GM13976 (cell line): ENCODE results near the gene LIN52.

ENCODE experiments used
- DNase-seq: peaks from one replicate; pipeline ENCODE4 v3.0.0; 2012; ENCODE audit warnings: low spot score
- in situ Hi-C: fragments of 300-500 bp; cut with MboI; formaldehyde crosslinking; loops from one replicate; pipeline ENCODE4 v1.12.0; 2022; ENCODE audit warnings: low sequenced_read_pairs, mixed read lengths, inconsistent platforms; ENCODE audit not compliant: unreplicated experiment
- TF ChIP-seq, protein P1 (sequence below): IDR thresholded peaks from 2 replicates; pipeline ENCODE4 v1.5.1; 2012; ENCODE audit warnings: borderline replicate concordance, mild to moderate bottlenecking; ENCODE audit not compliant: insufficient read depth; ENCODE audit errors: extremely low read depth, missing control alignments, control extremely low read depth

The LIN52 gene

DNA sequence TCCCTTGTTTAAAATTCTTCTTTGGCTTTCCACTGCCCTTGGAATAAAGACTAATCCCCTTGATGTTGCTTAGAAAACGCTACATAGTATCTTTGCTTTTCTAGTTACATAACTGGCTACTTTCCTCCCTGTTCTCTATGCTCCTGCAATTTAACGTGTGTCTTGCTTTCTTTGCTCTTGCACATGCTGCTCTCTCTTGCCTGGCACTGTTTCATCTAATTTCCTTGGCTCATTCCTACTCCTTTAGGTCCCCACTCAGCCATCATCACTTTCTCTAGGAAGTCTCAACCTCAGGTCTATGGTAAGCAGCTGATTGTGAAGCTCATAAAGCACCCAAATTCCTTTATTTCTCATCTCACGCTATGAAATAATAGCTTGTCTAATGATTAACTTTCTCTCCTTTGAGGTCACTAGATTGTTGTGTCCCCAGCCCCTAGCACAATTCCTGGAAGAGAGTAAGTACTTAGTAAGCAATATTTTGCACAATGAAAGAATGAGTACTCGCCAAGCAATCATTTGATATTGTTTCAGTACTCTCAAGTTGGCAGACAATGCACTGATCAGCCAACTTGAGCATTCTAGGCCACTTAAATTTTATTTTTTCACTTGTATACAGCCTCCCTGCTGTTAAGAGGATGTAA is 3.8 kb upstream of the LIN52 start:
- TF ChIP-seq, protein P1, sequence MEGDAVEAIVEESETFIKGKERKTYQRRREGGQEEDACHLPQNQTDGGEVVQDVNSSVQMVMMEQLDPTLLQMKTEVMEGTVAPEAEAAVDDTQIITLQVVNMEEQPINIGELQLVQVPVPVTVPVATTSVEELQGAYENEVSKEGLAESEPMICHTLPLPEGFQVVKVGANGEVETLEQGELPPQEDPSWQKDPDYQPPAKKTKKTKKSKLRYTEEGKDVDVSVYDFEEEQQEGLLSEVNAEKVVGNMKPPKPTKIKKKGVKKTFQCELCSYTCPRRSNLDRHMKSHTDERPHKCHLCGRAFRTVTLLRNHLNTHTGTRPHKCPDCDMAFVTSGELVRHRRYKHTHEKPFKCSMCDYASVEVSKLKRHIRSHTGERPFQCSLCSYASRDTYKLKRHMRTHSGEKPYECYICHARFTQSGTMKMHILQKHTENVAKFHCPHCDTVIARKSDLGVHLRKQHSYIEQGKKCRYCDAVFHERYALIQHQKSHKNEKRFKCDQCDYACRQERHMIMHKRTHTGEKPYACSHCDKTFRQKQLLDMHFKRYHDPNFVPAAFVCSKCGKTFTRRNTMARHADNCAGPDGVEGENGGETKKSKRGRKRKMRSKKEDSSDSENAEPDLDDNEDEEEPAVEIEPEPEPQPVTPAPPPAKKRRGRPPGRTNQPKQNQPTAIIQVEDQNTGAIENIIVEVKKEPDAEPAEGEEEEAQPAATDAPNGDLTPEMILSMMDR = no peak
- in situ Hi-C loops = no loop called here
- DNase-seq = no peak

DNA sequence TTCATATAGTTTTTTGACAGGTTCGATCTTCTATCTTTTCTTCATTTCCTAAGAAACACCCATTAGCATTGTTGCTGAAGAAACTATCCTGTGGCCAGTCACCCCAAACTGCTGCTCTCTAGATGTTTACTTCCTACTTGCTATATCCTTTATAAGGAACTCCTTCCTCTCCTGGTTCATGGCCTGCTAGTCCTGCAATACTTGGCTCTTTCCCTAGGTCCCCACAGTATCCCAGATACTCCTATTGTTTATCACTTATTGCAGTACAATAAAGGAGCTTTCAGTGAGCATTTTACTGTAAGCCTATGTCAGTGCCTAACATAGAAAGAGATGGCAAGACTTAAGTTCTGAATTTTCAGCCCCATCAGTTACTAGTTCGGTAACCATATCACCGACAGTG is 3.3 kb upstream of the LIN52 start:
- no peak for DNase-seq
- in situ Hi-C loops = no loop called here
- TF ChIP-seq, protein P1 = no peak

DNA sequence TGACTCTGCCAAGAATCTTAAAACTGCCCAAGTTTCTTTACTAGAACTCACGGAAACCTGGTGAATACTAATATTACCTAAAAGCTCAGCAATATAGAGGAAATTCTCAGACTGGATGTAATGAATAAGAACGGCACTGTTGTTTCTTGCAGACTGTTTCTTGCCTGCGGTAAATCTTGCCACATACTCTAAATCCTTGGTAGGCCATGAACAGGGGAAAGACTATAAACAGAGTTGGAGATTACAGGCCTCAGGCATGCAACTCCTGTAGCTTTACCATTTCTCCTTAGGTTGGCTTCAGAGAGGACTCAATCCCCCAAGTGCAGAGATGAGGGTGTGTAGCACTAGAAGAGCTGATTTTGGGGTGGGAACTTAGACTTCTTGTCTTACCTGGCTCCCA is 1.6 kb upstream of the LIN52 start:
- TF ChIP-seq, protein P1 = no peak
- no peak for DNase-seq
- in situ Hi-C loops = no loop called here

DNA sequence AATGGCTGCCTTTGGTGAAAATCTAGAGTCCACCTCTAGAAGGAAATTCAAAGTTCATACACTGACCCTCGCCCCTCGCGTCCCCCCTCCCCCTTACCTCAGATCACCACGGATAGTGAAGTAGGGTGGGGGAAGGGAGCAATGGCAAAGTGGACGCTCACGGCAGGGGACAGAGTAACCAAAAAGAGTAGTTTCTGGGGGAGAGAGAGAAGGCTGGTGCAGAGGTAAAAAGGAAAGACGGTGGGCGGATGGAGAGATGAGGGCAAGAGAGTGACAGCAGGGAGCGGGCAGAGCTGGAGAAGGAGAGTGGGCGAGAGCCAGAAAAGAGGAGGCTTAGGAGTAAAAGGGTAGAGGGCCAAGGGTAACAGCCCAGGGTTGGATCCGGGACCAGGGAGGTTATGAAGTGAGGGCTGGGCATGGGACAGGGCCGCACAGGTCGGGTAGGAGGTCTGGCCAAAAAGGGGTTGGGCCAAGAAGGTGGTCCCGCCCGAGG is 926 bp upstream of the LIN52 start:
- DNase-seq = peak; percentile 16
- TF ChIP-seq, protein P1 = no peak
- in situ Hi-C loops = no loop called here

DNA sequence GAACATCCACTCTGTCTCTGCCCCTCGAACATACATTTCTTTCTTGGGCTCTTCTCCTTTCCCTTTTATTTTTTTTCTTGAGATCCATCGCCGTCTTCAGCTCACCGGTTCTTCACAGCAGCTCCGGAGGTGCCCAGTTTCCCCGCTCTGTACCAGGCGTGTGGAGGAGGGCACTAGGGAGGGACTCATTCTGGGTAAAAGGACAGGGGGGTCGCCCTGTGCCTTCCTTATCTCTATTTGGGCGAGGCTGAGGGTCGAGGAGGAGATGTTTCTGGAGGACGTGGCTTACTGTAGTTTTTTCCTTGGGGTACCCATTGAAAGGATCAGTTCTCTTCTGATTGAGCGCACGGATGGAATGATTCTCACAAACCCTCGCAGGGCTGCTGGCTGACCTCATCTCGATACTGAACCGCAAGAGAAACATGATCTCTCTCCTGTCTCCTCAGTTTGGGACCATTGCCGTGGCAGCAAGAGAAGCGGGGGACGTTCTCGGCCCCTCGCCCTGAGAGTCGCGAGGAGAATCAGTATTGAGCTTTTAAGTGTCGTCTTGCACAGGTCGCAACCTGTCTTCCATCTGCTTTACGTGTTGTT is 386 bp downstream of the LIN52 start:
- peak; percentile 11 for DNase-seq
- in situ Hi-C loops = no loop called here
- TF ChIP-seq, protein P1 = no peak

DNA sequence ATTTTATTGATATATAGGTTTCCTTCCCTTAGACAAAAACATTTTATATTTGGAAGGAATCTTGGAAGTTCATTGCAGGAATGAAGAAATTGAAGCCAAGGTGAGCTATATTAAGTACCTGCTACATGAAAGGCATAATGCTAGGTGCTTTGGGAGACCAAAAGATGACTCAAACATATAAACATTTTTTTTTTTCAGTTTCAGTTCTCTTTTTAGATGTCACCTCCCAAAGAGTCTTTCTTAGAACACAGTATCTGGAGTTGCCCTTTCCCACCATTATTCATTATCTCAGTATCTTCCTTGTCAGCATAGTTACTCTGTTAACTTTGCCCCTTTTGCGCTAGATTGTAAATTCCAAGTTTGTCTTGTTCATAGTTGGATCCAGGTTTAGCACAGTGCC is 1.1 kb downstream of the LIN52 start:
- in situ Hi-C loops = no loop called here
- DNase-seq = peak; percentile 57

More for the DNA sequence above, 1.1 kb downstream of the LIN52 start:
- TF ChIP-seq, protein P1 = no peak
